Activated B cell treated with CpG ODN at 0.5 μM for 24 hours (primary cell): ENCODE data around the gene CHD3. TPM values are rescaled to one million over a fixed set of nuclear protein-coding genes. Genes with fewer than 3 reads are reported as not detected.
A peak's percentile ranks its signal among the peaks of the same experiment; 100 is the strongest.

ENCODE experiments used
- ATAC-seq: fragments of 200-7000 bp; cut with Tn5 transposase; one replicate; pipeline ENCODE4 v1.10.0; 2021; ENCODE audit warnings: low read depth, mild to moderate bottlenecking, moderate library complexity
- CTCF ChIA-PET: fragments of 350-600 bp; sonication (Branson Sonifier 250); formaldehyde crosslinking; loops from one replicate; lab custom pipeline; 2021; ENCODE audit warnings: antibody characterized with exemption; lab: Charles Lee
- POLR2A ChIA-PET: fragments of 350-600 bp; sonication (Branson Sonifier 250); formaldehyde crosslinking; loops from one replicate; lab custom pipeline; 2021; ENCODE audit warnings: antibody characterized with exemption; lab: Charles Lee
- DNase-seq: peaks from one replicate; pipeline ENCODE4 v3.0.0; 2022
- H3K27ac Mint-ChIP-seq: one replicate; pipeline ENCODE4 v1.8.0; 2020; ENCODE audit warnings: mixed read lengths
- H3K27me3 Mint-ChIP-seq: one replicate; pipeline ENCODE4 v1.8.0; 2021; ENCODE audit warnings: mixed read lengths
- H3K36me3 Mint-ChIP-seq: one replicate; pipeline ENCODE4 v1.8.0; 2021; ENCODE audit warnings: low read depth, mixed read lengths
- H3K4me1 Mint-ChIP-seq: one replicate; pipeline ENCODE4 v1.8.0; 2021; ENCODE audit warnings: mixed read lengths
- H3K4me3 Mint-ChIP-seq: one replicate; pipeline ENCODE4 v1.8.0; 2020; ENCODE audit warnings: mild to moderate bottlenecking, mixed read lengths
- H3K9me3 Mint-ChIP-seq: one replicate; pipeline ENCODE4 v1.8.0; 2020; ENCODE audit warnings: mixed read lengths
- CTCF ChIP-seq: fragments of 200-600 bp; IDR thresholded peaks from one replicate; pipeline ENCODE4 v1.8.0; 2022; ENCODE audit warnings: antibody characterized with exemption, mild to moderate bottlenecking
- intact Hi-C: fragments of 100-400 bp; cut with micrococcal nuclease; formaldehyde crosslinking; loops from one replicate; pipeline ENCODE4 v1.15.1; 2024
- total RNA-seq: library from RNA; stranded (reverse); gene quantifications from 2 replicates; pipeline ENCODE4 v1.2.3, GENCODE V29; 2022

Gene CHD3
- total RNA-seq, 1 donor from 2014 or later, result 109 TPM

- intact Hi-C loops, result loop anchor here (5.0 to 10.0 kb wide), 3 partner anchors 302 to 1203 kb away; partner anchors contain the start of genes C17orf100 and MED31
- POLR2A ChIA-PET, result interaction anchor here (0.6 to 3.1 kb wide), 4 partner anchors 11 to 646 kb away, joined by 3 to 98 read pairs (median 41); partner anchors contain the start of gene KDM6B
- Mint-ChIP-seq H3K36me3 (peaks cover 48% of the 10 kb centered on the region), H3K27me3 (no peaks in the 10 kb centered on the region), H3K4me3 (no peak within 1 kb of the TSS), H3K9me3 (no peaks in the 10 kb centered on the region), H3K4me1 (peaks cover 24% of the 10 kb centered on the region), H3K27ac (no peak within 1 kb of the TSS)
- ATAC-seq (no peak), DNase-seq (peak; percentile 17)
- TF ChIP-seq CTCF, result no peak
- CTCF ChIA-PET, result interaction anchor here (1.0 to 1.3 kb wide), 2 partner anchors 20 to 30 kb away, joined by 3 read pairs; no protein-coding TSS in a partner anchor
Measured at GRCh38 chr17:7854851-7855659, 33.5 kb upstream of the CHD3 start, which contains the start of gene TMEM88. TSS of gene TMEM88 (plus strand) at chr17:7855066. CDS start at chr17:7855075, 9 bp downstream.

GRCh38 chr17:7855660-7856010, 33.0 kb upstream of the CHD3 start:
- Mint-ChIP-seq H3K4me1 (peaks cover 20% of the 10 kb centered on the region), H3K27me3 (no peaks in the 10 kb centered on the region), H3K27ac (no peak overlapping the region), H3K9me3 (no peaks in the 10 kb centered on the region), H3K4me3 (no peak overlapping the region), H3K36me3 (peaks cover 42% of the 10 kb centered on the region)
- ATAC-seq (no peak), DNase-seq (no peak)
- ChIA-PET CTCF (interaction anchor here (1.0 to 1.3 kb wide), 2 partner anchors 20 to 31 kb away, joined by 3 read pairs; no protein-coding TSS in a partner anchor), POLR2A (interaction anchor here (0.6 to 3.1 kb wide), 4 partner anchors 12 to 647 kb away, joined by 3 to 98 read pairs (median 41); partner anchors contain the start of gene KDM6B)
- intact Hi-C loops, result loop anchor here (2.0 to 10.0 kb wide), 6 partner anchors 59 to 1203 kb away; partner anchors contain the start of genes C17orf100, FXR2 and MED31
- no peak for TF ChIP-seq CTCF

GRCh38 chr17:7856011-7856810, 32.4 kb upstream of the CHD3 start:
- Mint-ChIP-seq H3K27me3 (no peaks in the 10 kb centered on the region), H3K36me3 (peaks cover 36% of the 10 kb centered on the region), H3K4me3 (no peak overlapping the region), H3K4me1 (peaks cover 14% of the 10 kb centered on the region), H3K9me3 (no peaks in the 10 kb centered on the region), H3K27ac (no peak overlapping the region)
- ChIA-PET CTCF (interaction anchor here (1.0 to 1.4 kb wide), 5 partner anchors 21 to 202 kb away, joined by 3 to 14 read pairs (median 3); no protein-coding TSS in a partner anchor), POLR2A (interaction anchor here (0.6 to 3.1 kb wide), 15 partner anchors 12 to 647 kb away, joined by 3 to 98 read pairs (median 10); partner anchors contain the start of genes KDM6B, MPDU1, RNF227 and TP53)
- no peak for TF ChIP-seq CTCF
- no peak for ATAC-seq
- intact Hi-C loops, result loop anchor here (2.0 to 10.0 kb wide), 6 partner anchors 59 to 1204 kb away; partner anchors contain the start of genes C17orf100, FXR2 and MED31
- peak; percentile 23 for DNase-seq

- Mint-ChIP-seq H3K36me3 (peaks cover 30% of the 10 kb centered on the region), H3K27ac (no peak within 1 kb of the TSS)
Measured at GRCh38 chr17:7856811-7857712, 31.5 kb upstream of the CHD3 start, which contains the start of gene NAA38. TSS of gene NAA38 (minus strand) at chr17:7857559. CDS start at chr17:7857463, 96 bp downstream.

More at GRCh38 chr17:7856811-7857712, 31.5 kb upstream of the CHD3 start, which contains the start of gene NAA38:
- DNase-seq, result peak; percentile 88
- ATAC-seq, result peak; percentile 83
- Mint-ChIP-seq H3K9me3 (no peaks in the 10 kb centered on the region), H3K4me1 (peaks cover 6% of the 10 kb centered on the region), H3K27me3 (no peaks in the 10 kb centered on the region), H3K4me3 (no peak within 1 kb of the TSS)
- no peak for TF ChIP-seq CTCF
- intact Hi-C loops, result loop anchor here (1.0 to 10.0 kb wide), 14 partner anchors 13 to 1205 kb away; partner anchors contain the start of genes C17orf100, CNTROB, FXR2 and KDM6B
- ChIA-PET POLR2A (interaction anchor here (0.7 to 3.1 kb wide), 24 partner anchors 10 to 842 kb away, joined by 3 to 98 read pairs (median 4); partner anchors contain the start of genes CHRNB1, CNTROB, CTC1 and KDM6B), CTCF (interaction anchor here (0.8 to 1.4 kb wide), 8 partner anchors 12 to 201 kb away, joined by 3 to 14 read pairs (median 4); no protein-coding TSS in a partner anchor)
